ENCODE data around the gene TMEM238L.

Gene TMEM238L

DNA sequence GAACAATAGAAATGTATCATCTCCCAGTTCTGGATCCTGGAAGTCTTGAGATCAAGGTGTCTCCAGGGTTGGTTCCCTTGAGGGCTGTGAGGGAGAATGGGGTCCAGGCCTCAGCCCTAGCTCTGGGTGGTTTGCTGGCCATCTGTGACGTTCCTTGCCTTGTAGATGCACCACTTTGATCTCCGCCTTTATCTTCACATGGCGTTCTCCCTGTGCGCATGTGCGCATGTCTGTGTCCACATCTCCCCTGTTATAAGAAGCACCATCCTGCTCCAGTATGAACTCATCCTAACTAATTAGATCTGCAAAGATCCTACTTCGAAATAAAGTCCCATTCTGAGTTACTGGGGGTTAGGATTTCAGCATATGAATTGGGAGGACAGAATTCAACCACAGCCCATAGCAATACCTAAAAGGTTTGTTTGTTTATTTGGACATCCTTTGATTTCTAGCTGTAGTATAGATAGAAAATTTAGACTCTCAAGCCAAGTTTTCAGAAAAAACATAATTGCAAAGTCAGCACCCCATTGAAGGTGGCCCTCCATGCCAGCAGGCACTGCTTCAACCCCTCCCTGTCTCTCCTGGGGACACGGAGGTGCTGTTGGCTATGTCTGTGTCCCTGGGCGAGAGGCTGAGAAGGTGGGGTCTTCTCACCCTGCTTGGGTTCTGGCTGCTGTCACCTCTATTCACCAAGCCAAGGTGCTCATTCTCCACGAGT is 2.8 kb upstream of the TMEM238L start:
- no peak for DNase-seq (ENCODE audit: low read depth)
- TF ChIP-seq, protein P1, sequence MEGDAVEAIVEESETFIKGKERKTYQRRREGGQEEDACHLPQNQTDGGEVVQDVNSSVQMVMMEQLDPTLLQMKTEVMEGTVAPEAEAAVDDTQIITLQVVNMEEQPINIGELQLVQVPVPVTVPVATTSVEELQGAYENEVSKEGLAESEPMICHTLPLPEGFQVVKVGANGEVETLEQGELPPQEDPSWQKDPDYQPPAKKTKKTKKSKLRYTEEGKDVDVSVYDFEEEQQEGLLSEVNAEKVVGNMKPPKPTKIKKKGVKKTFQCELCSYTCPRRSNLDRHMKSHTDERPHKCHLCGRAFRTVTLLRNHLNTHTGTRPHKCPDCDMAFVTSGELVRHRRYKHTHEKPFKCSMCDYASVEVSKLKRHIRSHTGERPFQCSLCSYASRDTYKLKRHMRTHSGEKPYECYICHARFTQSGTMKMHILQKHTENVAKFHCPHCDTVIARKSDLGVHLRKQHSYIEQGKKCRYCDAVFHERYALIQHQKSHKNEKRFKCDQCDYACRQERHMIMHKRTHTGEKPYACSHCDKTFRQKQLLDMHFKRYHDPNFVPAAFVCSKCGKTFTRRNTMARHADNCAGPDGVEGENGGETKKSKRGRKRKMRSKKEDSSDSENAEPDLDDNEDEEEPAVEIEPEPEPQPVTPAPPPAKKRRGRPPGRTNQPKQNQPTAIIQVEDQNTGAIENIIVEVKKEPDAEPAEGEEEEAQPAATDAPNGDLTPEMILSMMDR (IDR thresholded peaks at IDR 0.05; ENCODE audit: control insufficient read depth, insufficient read depth, low read depth, low read length, missing control alignments), result no peak
- H3K4me3 ChIP-seq (ENCODE audit: control insufficient read depth, low read depth, low read length), result no peak overlapping the region

DNA sequence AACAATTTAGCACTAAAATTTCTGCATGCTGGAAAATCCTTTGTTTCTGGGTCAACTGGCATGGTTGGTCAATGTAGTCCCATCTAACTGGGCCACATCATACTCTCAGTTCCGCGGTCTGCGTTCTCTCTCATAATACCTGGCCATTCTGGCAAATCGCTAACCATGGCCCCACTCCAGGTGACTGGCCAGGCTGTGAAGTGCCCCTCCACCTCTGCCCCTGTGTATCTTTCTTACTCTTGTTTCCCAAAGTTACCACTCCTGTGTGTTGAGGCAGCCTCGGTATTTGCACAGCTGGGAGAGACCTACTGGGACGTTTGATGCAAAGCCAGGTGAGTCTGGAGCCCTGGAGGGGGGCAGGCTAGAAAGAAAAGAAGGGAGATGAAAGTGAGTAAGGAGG is 2.0 kb upstream of the TMEM238L start:
- TF ChIP-seq, protein P1 (IDR thresholded peaks at IDR 0.05; ENCODE audit: control insufficient read depth, insufficient read depth, low read depth, low read length, missing control alignments), result no peak
- no peak for DNase-seq (ENCODE audit: low read depth)
- no peak overlapping the region for H3K4me3 ChIP-seq (ENCODE audit: control insufficient read depth, low read depth, low read length)

DNA sequence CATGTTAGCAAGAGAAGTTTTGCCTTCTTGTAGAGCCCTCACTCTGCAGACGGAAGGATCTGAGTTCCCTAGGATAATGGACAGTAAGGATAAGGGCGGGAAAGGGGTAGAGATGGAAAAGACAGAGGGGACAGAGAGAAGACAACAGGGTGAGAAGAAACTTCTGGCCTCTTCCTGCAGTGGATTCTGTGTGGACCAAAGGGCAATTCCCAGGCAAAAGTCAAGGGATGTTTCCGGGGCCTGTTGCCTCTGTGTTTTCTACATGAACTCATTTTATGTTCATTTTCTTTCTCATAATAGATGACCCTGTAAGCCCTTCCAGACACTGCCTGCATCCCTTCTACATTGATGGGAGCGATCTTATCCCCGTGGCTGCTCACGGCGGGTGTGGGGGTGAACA is 647 bp upstream of the TMEM238L start:
- H3K4me3 ChIP-seq (ENCODE audit: control insufficient read depth, low read depth, low read length), result no peak overlapping the region
- DNase-seq (ENCODE audit: low read depth), result no peak
- TF ChIP-seq, protein P1 (IDR thresholded peaks at IDR 0.05; ENCODE audit: control insufficient read depth, insufficient read depth, low read depth, low read length, missing control alignments), result no peak

DNA sequence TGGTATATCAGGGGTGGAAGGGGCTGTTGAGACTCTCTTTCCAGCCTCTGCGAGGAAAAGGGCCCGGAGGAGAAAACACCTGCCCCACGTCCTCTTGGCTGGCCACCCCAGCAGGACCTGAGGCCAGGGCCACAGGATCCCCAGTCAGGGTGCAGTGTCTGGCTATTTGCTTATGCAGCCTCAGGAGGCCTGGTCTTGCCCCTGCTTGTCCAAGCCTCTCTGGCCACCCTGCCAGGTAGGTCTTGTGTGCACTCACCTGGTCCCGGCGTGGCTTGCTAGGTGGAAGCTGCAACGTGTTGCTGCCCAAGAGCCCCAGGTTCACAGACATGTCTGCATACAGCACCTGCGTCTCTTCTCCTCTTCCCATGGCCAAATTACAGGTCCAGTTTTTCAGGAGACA is 549 bp downstream of the TMEM238L start:
- TF ChIP-seq, protein P1 (IDR thresholded peaks at IDR 0.05; ENCODE audit: control insufficient read depth, insufficient read depth, low read depth, low read length, missing control alignments), result no peak
- DNase-seq (ENCODE audit: low read depth), result no peak
- H3K4me3 ChIP-seq (ENCODE audit: control insufficient read depth, low read depth, low read length), result no peak overlapping the region

DNA sequence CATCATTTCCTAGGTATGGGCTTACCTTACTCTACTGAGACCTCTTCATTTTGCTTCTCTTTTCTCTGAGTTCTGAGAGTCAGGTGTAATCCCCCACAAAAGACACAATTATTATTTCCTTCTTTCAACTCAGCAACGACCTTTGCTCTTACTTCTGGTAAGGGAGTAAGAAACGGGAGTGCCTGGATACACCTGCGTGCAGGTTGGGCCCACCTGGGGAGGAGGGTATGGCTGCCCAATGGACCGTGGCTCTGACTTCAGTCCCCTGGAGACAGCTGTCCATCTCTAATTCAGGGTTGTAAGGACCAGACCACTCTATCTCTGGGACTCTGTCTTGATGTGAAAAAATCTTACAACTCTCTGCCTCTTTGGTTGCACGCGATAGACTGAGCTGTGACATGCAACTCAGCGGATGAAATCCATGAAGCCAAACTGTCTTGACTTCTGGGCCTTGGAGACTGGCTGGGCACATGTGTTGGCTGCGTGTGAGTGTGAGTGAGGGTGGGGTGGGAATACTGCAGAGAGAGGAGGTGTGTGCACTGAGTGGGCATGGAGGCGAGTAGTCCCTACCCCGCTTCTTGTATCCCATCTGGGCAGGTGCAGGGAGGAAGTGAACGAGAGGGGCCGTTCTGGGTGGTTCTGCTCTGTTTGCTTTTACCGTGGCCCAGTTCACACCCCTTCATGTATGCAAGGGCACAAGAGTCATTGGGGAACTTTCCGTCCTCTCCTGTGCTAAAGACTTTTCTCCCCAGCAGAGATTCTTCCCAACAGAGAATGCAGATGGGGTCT is 1.2 kb downstream of the TMEM238L start:
- TF ChIP-seq, protein P1 (IDR thresholded peaks at IDR 0.05; ENCODE audit: control insufficient read depth, insufficient read depth, low read depth, low read length, missing control alignments), result no peak
- no peak for DNase-seq (ENCODE audit: low read depth)
- H3K4me3 ChIP-seq (ENCODE audit: control insufficient read depth, low read depth, low read length), result no peak overlapping the region

DNA sequence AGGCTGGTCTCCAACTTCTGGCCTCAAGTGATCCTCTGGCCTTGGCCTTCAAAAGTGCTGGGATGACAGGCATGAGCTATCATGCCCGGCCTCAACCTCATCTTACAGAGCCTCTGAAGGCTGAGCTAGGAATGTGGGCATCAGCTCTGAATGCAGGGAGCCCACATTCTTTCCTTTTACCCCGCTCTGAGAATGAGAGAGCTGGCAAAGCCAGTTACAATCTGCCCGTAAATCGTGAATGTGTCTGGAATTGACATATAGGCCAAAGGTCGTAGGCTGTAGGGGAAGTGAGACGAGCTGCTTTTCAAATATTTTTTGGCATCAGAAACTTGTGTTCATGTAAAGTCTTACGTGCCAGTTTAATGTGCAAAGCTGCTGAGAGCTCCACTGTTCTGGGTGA is 4.5 kb downstream of the TMEM238L start:
- DNase-seq (ENCODE audit: low read depth), result no peak
- TF ChIP-seq, protein P1 (IDR thresholded peaks at IDR 0.05; ENCODE audit: control insufficient read depth, insufficient read depth, low read depth, low read length, missing control alignments), result no peak
- no peak overlapping the region for H3K4me3 ChIP-seq (ENCODE audit: control insufficient read depth, low read depth, low read length)
